Panc1 (cell line): Measurements from ENCODE around the gene SORL1-AS1.

Experiments
- ATAC-seq: fragments of 200-7000 bp; cut with Tn5 transposase; 2 replicates; pipeline ENCODE4 v1.9.1; 2020; ENCODE audit warnings: mild to moderate bottlenecking, moderate library complexity
- BruUV-seq: library from RNA; stranded (reverse); fragments of 400-500 nt; replicated peaks from 2 replicates; lab custom pipeline; 2021; lab: Mats Ljungman, UMichigan
- CTCF ChIA-PET: fragments of 300-600 bp; sonication (Branson Sonifier 250); formaldehyde crosslinking; loops from one replicate; lab custom pipeline; 2022; ENCODE audit warnings: antibody characterized with exemption; lab: Charles Lee
- POLR2A ChIA-PET: fragments of 300-600 bp; sonication (Branson Sonifier 250); formaldehyde crosslinking; loops from one replicate; lab custom pipeline; 2022; ENCODE audit warnings: antibody characterized with exemption; lab: Charles Lee
- DNase-seq: peaks from one replicate; pipeline ENCODE4 v3.0.0-alpha.2; 2010; ENCODE audit warnings: low read depth, low spot score
- H3K27ac ChIP-seq: 2 replicates; pipeline ENCODE4 v1.5.1; 2011; ENCODE audit warnings: mild to moderate bottlenecking, low read length, inconsistent platforms
- H3K27me3 ChIP-seq: fragments of 200-500 bp; sonication (Bioruptor generic); 2 replicates; pipeline ENCODE4 v1.6.0; 2014; ENCODE audit warnings: low read length, inconsistent platforms; ENCODE audit not compliant: control insufficient read depth, insufficient read depth
- H3K36me3 ChIP-seq: fragments of 200-500 bp; sonication (Bioruptor generic); 2 replicates; pipeline ENCODE4 v1.5.1; 2014; ENCODE audit warnings: inconsistent platforms, mild to moderate bottlenecking, low read length, moderate library complexity; ENCODE audit not compliant: control insufficient read depth, insufficient read depth
- H3K4me1 ChIP-seq: 2 replicates; pipeline ENCODE4 v1.5.1; 2011; ENCODE audit warnings: inconsistent platforms, mild to moderate bottlenecking, low read length, moderate library complexity; ENCODE audit not compliant: control insufficient read depth, insufficient read depth
- H3K4me3 ChIP-seq, 2 experiments: 2 replicates each; pipeline ENCODE4 v1.5.1; 2011 to 2012; ENCODE audit warnings: low read depth in 2 of 2, low read length in 2 of 2, mild to moderate bottlenecking in 2 of 2, inconsistent platforms in 1 of 2, moderate library complexity in 1 of 2
- H3K9me3 ChIP-seq: fragments of 200-500 bp; sonication (Bioruptor generic); 2 replicates; pipeline ENCODE4 v1.5.1; 2014; ENCODE audit warnings: low read depth, mild to moderate bottlenecking, inconsistent platforms, low read length, moderate library complexity; ENCODE audit not compliant: control insufficient read depth, insufficient read depth
- POLR2AphosphoS5 ChIP-seq: IDR thresholded peaks from 2 replicates; pipeline ENCODE4 v1.6.1; 2012; ENCODE audit warnings: mild to moderate bottlenecking, low read depth, low read length, moderate library complexity
- SIN3A ChIP-seq: IDR thresholded peaks from 2 replicates; pipeline ENCODE4 v1.6.1; 2012; ENCODE audit warnings: low read depth, mild to moderate bottlenecking, low read length, moderate library complexity, borderline replicate concordance; ENCODE audit not compliant: insufficient read depth
- TCF7L2 ChIP-seq: IDR thresholded peaks from 2 replicates; pipeline ENCODE4 v1.6.1; 2011; ENCODE audit warnings: mild to moderate bottlenecking, low read depth, low read length, inconsistent platforms
- in situ Hi-C: cut with HindIII; loops from 2 replicates; pipeline ENCODE4 v1.10.0; 2016; ENCODE audit warnings: low sequenced_read_pairs, low pct_unique_long_range_greater_than_20kb
- intact Hi-C: fragments of 100-400 bp; cut with micrococcal nuclease; formaldehyde crosslinking; loops from one replicate; pipeline ENCODE4 v1.10.0; 2022; ENCODE audit not compliant: unreplicated experiment
- TF ChIP-seq, protein P1 (sequence below): fragments of 450-650 bp; IDR thresholded peaks from 2 replicates; pipeline ENCODE4 v1.5.1; 2017; ENCODE audit warnings: mild to moderate bottlenecking
- TF ChIP-seq, protein P2 (sequence below), 2 experiments: IDR thresholded peaks; 2 replicates each; pipeline ENCODE4 v1.6.1; 2011 to 2012; ENCODE audit warnings: low read depth in 2 of 2, control low read depth in 1 of 2, low read length in 1 of 2, mild to moderate bottlenecking in 1 of 2, moderate library complexity in 1 of 2; ENCODE audit not compliant: insufficient read depth in 1 of 2

SORL1-AS1 gene

DNA sequence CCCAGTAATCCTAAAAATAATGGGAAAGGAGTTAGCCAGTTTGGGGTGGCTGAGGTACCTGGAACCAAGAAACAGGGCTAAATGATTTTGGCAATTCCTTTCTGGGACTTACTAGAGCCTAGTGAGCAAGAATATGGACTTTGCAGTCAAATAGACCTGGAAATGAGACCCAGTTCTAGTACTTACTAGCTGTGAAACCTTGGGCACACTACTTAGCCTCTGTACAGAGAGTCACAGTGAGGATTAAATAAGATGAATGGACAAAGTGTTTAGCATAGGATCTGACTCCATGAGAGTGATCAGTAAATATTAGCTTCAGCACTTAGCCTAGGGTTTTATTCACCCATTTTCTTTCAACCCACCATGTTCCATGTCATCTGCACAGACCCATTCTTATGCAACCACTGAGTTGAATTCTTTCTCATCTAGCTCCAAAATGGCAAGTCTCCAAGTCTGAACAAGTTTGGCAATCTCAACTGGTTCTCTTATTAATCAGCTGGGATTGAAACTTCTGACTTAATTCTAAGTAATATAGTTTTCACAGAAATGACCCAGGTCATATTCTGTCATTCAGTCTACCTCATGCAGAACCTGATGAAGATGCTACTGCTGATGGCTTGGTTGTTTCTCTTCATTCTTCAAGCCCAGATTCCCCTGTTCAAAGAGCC lies 15.6 kb downstream of the SORL1-AS1 start:
- Histone ChIP-seq H3K9me3 (no peaks in the 10 kb centered on the region), H3K4me3 (no peak overlapping the region), H3K36me3 (no peaks in the 10 kb centered on the region), H3K27me3 (no peaks in the 10 kb centered on the region; the same call in 1 of the 2 replicates), H3K4me1 (no peaks in the 10 kb centered on the region), H3K27ac (no peak overlapping the region)
- DNase-seq (no peak), ATAC-seq (no peak)
- intact Hi-C loops (no loop called here), in situ Hi-C loops (no loop called here)
- ChIA-PET POLR2A (no interaction called here), CTCF (no interaction called here)
- TF ChIP-seq, protein P1, sequence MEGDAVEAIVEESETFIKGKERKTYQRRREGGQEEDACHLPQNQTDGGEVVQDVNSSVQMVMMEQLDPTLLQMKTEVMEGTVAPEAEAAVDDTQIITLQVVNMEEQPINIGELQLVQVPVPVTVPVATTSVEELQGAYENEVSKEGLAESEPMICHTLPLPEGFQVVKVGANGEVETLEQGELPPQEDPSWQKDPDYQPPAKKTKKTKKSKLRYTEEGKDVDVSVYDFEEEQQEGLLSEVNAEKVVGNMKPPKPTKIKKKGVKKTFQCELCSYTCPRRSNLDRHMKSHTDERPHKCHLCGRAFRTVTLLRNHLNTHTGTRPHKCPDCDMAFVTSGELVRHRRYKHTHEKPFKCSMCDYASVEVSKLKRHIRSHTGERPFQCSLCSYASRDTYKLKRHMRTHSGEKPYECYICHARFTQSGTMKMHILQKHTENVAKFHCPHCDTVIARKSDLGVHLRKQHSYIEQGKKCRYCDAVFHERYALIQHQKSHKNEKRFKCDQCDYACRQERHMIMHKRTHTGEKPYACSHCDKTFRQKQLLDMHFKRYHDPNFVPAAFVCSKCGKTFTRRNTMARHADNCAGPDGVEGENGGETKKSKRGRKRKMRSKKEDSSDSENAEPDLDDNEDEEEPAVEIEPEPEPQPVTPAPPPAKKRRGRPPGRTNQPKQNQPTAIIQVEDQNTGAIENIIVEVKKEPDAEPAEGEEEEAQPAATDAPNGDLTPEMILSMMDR = no peak
- TF ChIP-seq TCF7L2 (no peak), SIN3A (no peak), POLR2AphosphoS5 (no peak)
- TF ChIP-seq, protein P2, sequence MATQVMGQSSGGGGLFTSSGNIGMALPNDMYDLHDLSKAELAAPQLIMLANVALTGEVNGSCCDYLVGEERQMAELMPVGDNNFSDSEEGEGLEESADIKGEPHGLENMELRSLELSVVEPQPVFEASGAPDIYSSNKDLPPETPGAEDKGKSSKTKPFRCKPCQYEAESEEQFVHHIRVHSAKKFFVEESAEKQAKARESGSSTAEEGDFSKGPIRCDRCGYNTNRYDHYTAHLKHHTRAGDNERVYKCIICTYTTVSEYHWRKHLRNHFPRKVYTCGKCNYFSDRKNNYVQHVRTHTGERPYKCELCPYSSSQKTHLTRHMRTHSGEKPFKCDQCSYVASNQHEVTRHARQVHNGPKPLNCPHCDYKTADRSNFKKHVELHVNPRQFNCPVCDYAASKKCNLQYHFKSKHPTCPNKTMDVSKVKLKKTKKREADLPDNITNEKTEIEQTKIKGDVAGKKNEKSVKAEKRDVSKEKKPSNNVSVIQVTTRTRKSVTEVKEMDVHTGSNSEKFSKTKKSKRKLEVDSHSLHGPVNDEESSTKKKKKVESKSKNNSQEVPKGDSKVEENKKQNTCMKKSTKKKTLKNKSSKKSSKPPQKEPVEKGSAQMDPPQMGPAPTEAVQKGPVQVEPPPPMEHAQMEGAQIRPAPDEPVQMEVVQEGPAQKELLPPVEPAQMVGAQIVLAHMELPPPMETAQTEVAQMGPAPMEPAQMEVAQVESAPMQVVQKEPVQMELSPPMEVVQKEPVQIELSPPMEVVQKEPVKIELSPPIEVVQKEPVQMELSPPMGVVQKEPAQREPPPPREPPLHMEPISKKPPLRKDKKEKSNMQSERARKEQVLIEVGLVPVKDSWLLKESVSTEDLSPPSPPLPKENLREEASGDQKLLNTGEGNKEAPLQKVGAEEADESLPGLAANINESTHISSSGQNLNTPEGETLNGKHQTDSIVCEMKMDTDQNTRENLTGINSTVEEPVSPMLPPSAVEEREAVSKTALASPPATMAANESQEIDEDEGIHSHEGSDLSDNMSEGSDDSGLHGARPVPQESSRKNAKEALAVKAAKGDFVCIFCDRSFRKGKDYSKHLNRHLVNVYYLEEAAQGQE (IDR thresholded peaks at IDR 0.05; ENCODE audit: insufficient read depth in 1 of 2, low read depth in 2 of 2, low read length in 1 of 2) = no peak
- no TSS peak for BruUV-seq

DNA sequence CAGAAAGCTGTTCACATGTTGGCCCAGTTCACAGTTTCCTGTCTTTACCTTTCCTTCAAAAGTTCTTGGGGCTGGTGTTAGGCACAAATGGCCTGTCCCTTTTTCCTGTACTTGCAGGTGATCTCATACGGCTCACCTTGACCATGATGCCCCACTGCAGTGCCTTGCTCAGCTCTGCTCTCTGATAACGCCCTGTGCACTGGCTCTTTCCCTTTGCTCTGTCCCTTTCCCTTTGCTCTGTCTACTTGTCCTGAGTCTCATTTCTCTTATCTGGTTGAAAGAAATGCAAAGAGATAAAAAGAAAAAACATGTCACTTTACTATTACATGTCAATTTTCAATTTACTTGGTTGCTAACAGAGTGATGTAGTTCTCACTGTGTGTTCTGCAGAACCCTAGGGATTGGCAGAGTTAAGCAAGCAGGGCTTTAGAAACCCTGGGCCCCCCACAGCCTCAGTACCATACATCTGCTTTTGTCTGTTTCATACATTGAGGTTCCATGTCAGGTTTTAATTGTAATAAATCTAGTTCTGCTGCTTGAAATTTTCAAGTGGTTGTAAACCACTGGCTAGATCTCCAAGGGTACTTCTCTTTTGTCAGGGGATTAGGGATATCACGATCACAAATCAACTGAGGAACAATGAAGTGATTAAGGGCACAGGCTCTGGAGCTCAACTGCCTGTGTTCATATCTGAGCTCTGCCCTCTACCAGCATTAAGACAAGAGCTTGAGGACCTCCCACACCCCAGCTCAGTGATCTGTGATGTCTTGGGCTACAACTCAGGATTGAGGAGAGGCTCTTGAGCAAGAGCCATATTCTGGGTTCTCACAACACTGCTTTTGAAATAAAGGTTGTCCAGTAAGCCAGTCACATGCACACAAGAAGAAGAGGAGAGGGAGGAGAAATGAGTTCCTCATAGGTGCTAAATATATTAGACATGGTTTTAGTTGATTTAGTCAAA lies 16.9 kb downstream of the SORL1-AS1 start:
- in situ Hi-C loops = no loop called here
- H3K9me3 ChIP-seq = no peaks in the 10 kb centered on the region
- no peak for TF ChIP-seq POLR2AphosphoS5
- TF ChIP-seq, protein P1 = no peak
- TF ChIP-seq SIN3A = no peak
- no peak for TF ChIP-seq TCF7L2
- TF ChIP-seq, protein P2 (IDR thresholded peaks at IDR 0.05; ENCODE audit: insufficient read depth in 1 of 2, low read depth in 2 of 2, low read length in 1 of 2) = no peak
- H3K27me3 ChIP-seq = no peaks in the 10 kb centered on the region; the same call in 1 of the 2 replicates
- H3K4me3 ChIP-seq = no peak overlapping the region
- no peak overlapping the region for H3K27ac ChIP-seq
- ATAC-seq (no peak), DNase-seq (no peak)
- ChIA-PET CTCF (no interaction called here), POLR2A (interaction anchor here (0.6 kb wide), 1 partner anchor 158 kb away, joined by 4 read pairs; no protein-coding TSS in a partner anchor)
- BruUV-seq = no TSS peak
- no peaks in the 10 kb centered on the region for H3K36me3 ChIP-seq
- no peaks in the 10 kb centered on the region for H3K4me1 ChIP-seq
- intact Hi-C loops = no loop called here
